ENCODE measurements around the gene HRNR.

The HRNR gene

DNA sequence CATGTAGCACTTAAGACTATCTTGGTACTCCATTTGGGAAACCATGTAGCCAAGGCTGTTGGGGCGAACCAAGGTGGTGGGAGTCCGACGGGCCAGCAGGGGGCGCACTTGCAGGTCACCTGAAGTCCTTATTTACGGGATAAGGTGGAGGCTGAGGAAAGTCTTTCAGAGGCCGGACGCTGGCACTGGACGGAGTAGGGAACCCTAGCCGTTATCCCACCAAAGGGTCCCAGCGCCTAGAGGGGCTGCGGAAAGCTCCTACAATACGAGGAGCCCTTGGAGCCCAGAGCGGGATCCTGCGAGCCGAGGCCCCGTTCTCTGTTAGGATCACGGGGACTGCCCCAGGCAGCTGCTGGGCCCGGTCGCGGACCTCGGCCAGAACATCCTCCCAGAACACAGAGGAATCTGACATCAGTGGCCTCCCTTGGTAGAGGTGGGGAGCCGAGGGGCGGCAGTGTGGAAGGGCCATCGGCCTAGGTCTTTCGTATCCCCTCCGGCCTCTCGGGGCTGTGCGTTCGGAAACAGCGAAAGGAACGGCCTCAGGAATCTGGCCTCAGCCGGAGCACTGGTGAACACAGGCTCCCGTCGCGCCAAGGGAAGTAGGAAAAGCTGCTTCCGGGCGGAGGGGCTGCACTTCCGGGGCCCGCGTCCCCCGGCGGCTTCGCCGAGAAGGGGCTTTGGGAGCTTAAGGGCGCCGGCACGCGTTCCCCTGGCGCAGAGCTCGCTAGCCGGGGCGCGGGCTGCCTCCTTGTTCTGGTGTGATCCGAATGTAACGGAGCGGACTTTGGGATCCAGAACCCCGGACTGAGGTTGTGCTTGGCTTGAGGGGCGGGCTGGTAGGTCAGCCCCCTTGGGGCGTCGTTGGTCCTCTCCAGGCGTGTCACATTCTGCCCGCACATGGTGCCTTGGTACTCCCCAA lies 35.1 kb downstream of the HRNR start:
- DNase-seq (ENCODE audit: low spot score): peak; percentile 63

DNA sequence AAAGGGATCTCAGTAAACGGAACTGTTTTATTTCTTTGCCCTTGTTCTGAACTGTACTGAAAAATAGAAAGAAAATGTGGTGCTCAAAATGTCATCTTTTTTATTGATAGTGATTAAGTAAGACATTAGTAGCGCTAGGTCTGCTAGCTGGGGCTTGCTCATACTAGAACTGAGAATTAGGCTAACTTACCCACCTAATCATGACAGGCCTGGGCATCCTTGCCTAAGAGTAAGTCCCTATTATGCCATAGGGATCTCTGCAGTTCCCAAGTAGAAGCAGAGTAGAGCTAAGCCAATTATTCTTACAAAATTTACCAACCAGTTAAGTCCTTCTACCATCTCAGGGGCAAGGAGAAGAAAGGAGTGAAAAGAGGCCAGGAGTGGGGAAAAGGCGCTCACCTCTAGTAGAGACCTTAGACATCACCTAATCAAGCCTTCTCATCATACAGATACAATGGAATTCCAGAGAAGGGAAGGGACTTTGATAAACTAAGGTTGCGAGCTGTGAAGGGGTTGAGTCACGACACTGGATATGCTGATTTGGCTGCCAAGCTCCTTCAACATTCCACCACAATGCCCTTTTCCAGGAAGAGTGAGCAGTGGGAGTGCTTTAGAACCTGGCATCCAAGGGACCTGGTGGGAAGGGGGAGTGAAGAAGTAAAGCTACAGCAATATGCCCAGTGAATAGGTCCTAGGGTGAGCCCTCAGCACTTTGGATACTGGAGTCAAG lies 37.3 kb downstream of the HRNR start:
- no peak for DNase-seq (ENCODE audit: low spot score)

DNA sequence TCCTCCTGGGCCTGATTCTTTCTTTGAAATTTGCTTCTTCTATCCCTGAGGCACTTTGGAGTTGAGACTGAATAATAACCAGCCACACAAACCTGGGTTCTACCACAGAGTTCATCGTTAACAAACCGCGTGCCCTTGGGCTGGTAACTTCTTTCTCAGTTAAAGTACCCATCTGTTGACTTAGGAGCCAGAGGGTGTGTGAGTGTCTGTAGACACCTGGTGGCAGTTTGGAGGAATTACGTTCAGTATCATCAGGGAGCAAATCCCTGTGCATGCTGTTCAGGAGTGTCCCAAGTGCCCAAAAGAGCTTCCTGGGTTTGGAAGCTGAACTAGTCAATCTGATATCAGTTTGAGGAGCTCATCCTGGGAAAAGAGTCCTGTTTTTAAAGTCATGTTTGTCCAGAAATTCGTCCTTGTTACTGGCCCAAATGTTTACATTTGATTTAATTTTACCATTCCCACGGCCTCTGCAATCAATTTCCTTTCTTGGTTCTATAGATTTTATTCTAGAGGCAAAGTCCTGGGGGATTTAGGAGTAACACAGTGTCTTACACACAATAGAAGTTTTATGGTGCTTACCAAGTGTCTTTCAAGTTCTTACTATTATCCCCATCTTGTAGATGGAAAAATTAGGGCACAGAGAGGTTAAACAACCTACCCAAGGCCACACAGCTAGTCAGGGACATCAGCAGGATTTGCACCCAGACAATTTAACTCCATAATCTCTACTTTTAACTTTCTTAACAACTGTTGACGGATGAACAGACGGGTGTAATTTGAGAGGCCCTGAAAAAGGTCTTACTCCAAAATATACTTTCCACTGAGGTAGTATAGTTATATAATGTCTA lies 38.2 kb downstream of the HRNR start:
- peak; percentile 57 for DNase-seq (ENCODE audit: low spot score)

DNA sequence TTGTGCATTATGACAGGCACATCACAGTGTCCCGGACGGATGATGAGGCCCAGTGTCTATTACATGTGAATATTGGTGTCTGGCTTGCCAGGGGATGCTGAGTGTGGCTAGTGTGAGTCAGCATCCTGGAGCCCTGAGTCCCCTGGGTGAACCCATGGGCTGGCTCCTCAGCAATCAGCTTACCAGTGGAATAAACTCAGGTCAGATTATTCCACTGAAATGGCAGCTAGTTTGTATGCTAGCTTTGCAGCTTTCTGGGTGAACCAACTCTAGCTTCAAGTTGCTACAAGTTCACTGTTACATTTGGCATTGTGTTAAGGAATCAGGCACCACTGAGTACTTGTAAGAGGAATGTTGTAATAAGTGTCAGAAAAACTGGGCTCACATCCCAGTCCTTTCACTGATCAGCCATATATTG lies 41.0 kb downstream of the HRNR start:
- DNase-seq (ENCODE audit: low spot score): no peak

DNA sequence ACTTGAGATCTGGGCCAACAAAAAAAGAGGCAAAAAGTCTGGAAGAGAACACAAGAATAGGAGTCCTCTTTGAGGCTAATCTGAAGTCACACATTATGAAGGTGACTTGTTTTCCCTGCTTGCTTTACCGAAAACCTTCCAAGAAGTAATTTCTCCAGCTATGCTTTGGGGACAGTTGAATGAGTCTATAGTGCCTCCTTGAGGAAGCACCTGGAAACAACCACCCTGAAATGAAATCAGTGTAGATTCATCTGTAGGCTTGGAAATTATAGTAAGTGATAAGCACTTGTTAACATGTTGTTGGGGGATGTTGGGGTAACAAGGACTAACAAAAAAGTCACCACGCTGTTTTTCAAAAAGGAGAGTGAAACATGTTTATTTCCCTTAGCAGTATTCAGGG lies 41.6 kb downstream of the HRNR start:
- peak; percentile 59 for DNase-seq (ENCODE audit: low spot score)

DNA sequence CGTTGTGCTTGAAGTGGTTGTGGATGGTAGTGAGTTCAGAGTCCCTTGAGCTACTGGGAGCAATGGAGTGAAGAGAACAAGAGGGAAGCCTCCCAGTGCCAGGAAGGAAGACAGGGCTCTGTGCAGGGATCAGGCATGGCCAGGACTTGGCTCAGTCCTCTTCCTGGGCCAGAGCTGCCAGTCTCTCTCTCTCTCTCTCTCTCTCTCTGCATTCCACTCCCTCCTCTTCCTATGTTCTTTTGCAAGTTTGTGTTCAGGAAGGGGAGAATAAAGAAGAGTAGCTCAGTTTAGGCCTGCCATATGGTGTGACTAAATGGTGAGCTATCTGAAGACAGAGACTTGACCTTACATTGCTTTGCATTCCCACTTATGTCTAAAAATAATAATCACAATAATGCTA lies 44.4 kb downstream of the HRNR start:
- no peak for DNase-seq (ENCODE audit: low spot score)

DNA sequence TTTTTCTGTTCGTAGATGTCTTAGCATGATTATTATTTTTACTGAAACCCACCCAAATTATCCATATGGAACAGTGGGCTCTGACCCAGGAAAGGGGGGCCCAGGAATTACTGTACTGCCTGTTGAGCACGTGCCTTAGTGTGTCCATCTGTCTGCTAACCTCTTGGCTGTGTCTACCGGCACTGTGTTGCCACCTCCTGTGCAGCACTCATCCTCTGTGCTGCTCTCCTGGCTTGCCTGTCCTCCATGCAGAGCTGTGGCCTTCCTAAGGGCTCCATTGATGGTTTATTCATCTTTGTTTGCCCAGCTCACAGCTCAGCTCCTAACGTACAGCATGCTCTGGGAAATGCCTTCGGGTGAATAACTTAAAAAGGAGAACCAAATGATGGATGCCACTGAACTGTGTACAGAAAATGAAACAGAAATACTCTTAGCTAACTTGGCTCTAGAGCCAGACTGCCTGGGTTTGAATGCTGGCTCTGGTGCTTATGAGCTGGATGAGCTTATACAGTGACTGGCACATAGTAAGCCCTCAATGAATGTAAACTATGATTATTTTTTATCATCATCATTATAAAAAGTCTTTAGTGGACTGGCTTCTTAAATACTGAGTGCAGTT lies 53.6 kb downstream of the HRNR start:
- DNase-seq (ENCODE audit: low spot score): no peak

DNA sequence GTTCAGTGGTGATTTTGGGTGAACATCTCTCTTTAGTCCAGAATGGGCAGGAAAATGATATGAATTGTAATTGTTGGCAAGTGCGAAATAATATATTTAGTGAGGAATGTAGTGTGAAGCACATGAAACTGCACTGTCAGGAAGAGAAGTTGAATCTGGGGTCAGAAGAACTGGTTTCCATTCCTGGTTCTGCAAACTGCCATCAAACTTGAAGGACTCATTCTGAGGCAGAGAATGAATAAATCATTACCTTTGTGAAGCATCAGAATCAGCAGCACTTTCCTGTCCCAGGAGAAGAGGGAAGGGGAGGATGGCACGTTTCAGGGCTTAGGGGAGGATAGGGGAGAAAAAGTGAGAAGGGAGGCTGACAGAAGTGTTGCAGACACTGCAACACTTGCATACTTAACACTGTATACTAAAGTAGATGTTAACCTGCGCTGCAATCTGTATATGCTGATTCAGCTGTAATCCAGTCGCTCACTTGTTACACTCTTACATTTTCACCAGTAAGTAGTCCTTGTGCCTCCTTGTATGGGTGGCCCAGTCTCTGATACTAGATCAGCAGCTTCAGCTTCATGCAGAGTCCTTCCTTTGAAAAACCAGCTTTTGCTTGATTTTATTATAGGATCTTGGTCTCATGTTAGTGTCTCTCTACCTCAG lies 54.5 kb downstream of the HRNR start:
- no peak for DNase-seq (ENCODE audit: low spot score)

DNA sequence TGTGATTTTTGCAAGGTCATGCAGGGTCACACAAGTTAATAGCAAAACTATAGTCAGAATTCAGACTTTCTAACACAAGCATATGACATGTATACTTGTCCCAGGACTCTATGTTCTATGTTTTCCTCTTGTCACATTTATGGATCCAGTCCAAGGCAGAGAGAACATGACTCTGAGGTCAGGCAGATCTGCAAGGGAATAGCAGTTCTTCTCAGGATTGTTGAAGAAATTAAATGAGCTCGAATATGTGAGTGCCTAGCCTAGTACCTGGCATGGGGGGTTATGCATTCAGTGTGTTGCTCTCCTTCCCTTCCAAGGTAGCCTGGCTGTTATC lies 55.5 kb downstream of the HRNR start:
- no peak for DNase-seq (ENCODE audit: low spot score)

DNA sequence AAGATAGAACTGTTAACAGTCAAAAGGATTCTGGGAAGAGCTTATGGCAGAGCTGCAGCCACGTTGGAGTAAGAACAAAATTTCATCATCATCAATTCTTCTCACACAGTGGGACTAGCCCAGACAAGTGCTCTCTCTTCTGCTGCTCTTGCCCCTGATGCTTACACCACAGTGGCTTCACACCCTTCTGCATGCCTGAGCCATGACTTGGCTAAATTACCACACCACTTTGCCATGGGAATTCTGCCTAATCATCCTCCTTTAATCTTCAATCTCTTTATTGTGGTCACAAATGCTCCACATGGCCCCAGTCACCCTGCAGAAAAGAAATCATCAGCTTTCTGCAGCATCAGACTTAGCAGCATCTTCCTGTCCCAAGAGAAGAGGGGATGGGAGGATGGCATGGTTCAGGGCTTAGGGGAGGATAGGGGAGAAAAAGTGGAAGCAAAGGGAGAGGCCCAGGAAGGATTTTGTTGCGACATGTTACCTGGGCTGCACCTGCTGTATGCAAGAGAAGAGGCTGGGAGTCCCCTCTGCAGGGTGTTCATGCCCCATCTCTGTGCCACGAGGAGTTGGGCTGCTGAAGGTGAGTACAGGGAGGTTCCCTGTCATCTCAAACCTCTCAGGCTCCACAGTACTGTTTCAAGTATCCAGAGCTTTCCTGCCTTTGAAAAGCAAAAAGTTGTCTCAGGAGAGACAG lies 56.0 kb downstream of the HRNR start:
- DNase-seq (ENCODE audit: low spot score): no peak

DNA sequence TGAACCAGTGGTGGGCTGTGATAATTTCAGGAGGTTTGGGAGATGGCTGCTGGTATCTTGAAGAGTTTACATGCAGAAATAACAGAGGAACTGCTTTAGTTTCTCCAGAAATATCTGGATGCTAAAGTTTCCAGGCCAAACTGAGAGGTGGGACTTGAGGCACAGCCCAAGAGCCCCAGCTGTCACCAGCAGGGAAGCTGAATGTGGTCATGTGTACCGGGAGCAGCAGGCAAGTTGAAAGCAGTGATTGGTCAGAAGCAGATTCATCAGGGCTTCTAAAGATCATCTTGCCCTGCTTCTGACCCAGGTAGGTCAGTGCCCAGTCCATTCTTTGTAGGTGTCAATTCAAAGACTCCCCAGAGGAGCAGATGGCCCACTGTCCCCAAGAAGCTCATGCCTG lies 57.0 kb downstream of the HRNR start:
- no peak for DNase-seq (ENCODE audit: low spot score)

DNA sequence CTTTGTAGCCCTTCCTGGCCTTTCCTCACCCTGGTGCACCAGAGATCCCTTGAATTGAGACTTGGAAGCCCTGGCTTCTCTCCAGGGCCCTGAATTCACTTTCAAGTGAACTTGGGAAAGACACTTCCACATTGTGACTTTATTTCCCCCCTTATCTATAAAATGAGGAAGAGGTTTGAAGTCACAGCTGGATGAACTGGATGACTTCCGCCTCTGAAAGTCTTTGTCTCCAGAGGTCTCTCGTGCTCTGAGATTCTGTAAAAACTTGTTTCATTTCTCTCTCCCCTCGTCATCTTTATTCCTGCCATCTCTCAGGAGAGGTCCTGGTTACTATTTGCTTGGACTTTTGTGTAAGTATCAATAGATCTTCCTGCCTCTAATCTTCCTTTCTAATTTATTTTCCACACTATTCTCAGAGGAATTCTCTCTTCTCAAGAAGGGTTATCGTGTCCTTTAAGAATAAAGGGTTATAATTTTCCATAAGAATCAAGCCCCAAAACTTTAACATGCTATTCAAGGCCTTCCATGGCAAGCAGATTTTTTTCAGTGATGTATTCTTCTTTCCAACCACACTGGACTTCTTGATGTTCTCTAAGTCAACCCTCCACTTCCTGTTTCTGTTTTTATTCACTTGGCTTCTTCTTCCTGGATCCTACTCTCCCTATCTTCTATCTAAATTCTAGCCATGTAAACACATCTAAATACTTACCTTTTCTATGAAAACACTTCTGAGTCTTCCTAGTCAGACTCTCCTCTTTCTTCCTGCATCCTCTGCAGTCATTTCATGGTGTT lies 58.5 kb downstream of the HRNR start:
- peak; percentile 60 for DNase-seq (ENCODE audit: low spot score)

DNA sequence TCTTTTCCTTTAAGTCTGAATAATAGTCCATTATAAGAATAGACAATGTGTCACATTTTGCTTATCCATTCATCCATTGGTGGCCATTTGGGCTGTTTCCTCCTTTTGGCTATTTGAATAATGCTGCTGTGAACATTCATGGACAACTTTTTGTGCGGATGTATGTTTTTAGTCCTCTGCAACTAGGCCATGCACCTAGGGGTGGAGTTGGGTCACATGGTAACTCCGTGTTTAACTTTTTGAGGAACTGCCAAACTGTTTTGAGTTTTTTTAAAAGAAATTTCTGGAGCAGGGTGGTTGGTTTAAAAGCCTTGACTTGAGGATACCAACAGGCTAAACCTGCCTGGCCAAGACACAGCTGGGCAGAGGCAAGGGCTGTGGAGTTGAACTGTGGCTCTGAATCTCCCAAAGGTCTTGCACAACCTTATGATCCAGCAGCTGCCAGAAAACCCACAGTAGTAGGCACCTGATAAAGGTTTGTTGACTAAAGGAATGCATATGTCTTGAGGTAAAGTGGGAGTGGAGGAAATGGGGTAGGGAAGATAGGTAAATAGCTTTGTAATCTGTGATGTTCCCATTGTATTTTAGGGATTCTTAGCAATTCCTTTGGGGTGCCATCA lies 59.4 kb downstream of the HRNR start:
- DNase-seq (ENCODE audit: low spot score): no peak

DNA sequence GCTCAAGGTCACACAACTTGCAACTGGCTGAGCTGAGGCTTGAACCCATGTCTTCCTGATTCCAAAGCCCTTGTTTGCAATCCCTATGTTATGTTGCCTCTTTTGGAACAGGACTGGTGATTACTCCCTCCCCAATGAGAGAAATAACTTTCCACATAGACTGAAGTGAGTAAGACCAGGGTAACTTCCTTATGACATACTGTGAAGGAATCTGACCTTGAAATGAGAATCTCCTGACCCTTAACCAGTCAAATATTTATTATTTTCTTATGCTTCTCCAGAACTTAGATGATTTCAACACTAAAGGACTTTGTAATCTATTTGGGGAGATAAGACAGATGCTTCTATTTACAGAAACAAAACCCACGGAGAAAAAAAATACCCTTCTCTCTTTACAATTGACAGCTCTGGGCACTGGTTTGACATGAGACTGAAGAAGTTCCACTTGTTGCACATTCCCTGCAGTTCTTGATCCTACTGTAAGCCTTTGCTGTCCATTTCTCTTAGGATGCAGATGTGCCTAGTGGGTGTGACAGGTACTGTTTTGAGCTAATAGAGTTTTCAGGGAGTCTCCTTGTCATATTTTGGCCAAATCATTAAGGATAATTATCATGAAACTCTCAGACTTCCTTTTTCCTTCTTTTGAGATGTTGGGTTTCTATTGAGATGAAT lies 61.1 kb downstream of the HRNR start:
- no peak for DNase-seq (ENCODE audit: low spot score)
